ENCODE results near the gene B4GALT7.
A peak's percentile ranks its signal among the peaks of the same experiment; 100 is the strongest.
"Not testable (repeated sequence)": the region's sequence is repeated elsewhere in the genome, so short reads cannot be mapped to it uniquely, and the experiment has no call there.

B4GALT7 gene, protein sequence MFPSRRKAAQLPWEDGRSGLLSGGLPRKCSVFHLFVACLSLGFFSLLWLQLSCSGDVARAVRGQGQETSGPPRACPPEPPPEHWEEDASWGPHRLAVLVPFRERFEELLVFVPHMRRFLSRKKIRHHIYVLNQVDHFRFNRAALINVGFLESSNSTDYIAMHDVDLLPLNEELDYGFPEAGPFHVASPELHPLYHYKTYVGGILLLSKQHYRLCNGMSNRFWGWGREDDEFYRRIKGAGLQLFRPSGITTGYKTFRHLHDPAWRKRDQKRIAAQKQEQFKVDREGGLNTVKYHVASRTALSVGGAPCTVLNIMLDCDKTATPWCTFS

DNA sequence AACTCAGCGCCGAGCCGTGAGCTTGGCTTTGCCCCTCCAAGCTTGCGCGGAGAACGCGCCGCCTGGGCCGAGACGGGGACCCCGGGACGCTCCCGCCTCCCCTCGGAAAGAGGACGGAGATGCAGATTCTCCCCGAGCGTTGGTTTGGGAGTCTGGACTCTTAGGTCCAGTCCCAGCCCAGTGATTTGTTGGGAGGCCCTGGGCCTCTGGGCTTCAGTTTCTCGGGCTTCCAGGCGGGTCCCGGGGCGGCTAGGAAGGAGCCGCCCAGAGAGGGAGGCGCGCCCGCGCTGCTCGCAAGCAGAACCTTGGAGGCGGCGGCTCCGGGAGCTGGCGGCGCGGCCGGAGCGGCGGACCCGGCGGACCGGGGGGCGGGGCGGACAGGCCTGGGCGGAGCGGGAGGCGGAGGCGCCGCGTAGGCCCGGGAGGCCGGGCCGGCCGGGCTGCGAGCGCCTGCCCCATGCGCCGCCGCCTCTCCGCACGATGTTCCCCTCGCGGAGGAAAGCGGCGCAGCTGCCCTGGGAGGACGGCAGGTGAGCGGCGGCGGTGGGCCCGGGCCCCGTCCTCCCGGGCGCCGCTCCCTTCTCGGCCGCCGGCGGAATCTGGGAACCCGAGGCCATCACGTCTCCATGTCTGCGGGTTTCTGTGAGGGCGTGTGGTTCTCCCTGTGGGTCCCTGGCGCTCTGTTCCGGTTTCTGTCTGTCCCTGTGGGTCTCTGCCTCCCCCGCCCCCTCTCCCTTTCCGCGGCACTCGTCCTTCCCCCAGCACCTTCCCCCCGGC lies at the start of gene B4GALT7:
B4GALT7 (plus strand) TSS at position 402 of the 777 bp plus-strand sequence; CDS start at position 481, 79 bp downstream.
- DNase-seq (ENCODE audit: low read depth): peak; percentile 83

- DNase-seq (ENCODE audit: low read depth): peak; percentile 54
Observed at GRCh38 chr5:177552839-177553455, 47.0 kb upstream of the B4GALT7 start.

- peak; percentile 26 for DNase-seq (ENCODE audit: low read depth)
Observed at GRCh38 chr5:177553671-177554429, 46.1 kb upstream of the B4GALT7 start.

DNA sequence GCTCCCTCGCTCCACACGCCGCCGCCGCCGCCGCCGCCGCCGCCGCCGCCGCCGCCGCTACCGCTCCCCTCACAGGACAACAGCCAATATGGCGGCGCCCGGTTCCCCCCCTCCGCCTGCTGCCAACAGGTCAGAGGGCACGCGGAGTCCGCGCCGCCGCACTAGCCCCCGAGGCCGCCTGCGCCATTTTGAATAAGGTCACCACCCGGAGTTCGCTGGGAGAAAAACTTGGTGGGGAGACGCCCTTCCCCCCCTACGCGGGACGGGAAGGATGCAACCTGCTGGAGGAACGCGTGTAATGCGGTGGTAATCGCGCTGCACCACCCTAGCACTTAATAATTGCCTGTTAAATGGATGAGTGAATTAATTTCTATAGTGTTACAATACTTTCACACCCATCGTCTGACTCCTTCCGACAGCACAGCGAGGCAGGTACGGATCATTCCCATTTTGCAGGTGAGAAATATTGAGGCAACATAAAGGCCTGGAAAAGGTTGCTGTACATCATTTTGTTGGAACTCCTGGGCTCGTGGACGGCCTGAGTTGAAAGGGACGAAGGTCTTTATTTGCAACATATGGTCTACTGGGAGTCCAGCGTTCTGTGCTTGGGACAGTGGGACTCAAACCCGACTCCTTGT lies 45.3 kb upstream of the B4GALT7 start, which contains the start of gene FAM193B:
FAM193B (minus strand) TSS at position 90 of the 638 bp plus-strand sequence. CDS start 105 bp downstream, outside the sequence.
- DNase-seq (ENCODE audit: low read depth): peak; percentile 89

DNA sequence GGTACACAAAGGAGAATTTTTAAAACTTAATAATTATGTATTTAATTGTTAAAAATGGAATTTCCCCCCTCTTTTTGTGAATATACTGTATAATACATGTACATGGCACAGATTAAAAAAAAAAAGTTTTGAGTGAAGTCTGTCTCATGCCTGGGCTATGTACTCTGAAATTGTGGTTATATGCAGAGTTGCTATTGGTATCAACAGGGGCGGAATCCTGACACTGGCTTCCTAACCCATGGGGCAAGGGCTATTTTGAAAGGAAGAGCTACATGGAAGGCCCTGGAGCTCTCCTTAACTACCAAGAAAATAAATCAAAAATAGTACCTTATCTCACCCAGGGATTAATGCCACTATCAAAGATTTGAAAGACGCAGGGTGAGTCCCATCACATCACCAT lies 44.7 kb upstream of the B4GALT7 start:
- no peak for DNase-seq (ENCODE audit: low read depth)

DNA sequence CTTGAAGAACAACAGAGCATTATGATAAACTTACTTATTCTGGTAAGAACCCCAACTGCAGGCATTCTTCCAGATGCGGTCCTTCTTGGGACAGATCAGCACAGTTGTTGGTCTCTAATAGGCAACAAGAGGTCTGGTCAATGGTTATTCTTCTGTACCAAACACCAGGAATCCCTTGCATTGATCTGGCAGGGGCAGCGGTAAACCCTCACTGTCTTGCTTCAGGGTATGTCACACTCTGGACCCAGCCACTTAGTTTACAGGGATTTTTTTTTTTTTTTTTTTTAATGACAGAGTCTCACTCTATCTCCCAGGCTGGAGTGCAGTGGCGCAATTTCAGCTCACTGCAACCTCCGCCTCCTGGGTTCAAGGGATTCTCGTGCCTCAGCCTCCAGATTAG lies 44.3 kb upstream of the B4GALT7 start:
- DNase-seq (ENCODE audit: low read depth): no peak

- DNase-seq (ENCODE audit: low read depth): peak; percentile 71
Observed at GRCh38 chr5:177557041-177557647, 42.8 kb upstream of the B4GALT7 start.

DNA sequence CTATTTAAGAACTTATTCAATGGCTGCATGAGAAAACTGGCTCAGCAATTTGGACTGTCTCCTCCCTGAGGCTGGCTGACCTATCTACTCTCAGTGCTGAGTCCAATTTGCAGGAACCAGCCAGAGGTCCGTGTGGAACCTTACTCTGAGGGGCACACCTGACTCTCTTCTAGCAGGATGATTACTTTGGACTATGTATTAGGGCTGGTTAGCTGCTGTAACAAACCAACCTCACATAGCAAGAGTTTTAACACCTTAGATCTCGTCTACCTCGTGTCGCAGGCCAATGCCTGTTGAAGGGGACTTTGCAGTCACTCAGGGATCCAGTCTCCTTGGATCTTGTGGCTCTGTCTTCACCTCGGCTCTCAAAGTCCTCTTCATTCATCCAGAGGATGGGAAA lies 42.1 kb upstream of the B4GALT7 start:
- no peak for DNase-seq (ENCODE audit: low read depth)

DNA sequence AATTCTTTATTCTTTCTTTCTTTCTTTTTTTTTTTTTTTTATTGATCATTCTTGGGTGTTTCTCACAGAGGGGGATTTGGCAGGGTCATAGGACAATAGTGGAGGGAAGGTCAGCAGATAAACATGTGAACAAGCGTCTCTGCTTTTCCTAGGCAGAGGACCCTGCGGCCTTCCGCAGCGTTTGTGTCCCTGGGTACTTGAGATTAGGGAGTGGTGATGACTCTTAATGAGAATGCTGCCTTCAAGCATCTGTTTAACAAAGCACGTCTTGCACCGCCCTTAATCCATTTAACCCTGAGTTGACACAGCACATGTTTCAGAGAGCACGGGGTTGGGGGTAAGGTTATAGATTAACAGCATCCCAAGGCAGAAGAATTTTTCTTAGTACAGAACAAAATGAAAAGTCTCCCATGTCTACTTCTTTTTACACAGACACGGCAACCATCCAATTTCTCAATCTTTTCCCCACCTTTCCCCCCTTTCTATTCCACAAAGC lies 40.4 kb upstream of the B4GALT7 start:
- not testable (repeated sequence) for DNase-seq (ENCODE audit: low read depth)

GRCh38 chr5:177565046-177565445 lies 34.9 kb upstream of the B4GALT7 start:
- no peak for DNase-seq (ENCODE audit: low read depth)

- DNase-seq (ENCODE audit: low read depth): no peak
Observed at GRCh38 chr5:177568326-177568725, 31.6 kb upstream of the B4GALT7 start.

GRCh38 chr5:177569894-177570293 lies 30.0 kb upstream of the B4GALT7 start:
- no peak for DNase-seq (ENCODE audit: low read depth)

- no peak for DNase-seq (ENCODE audit: low read depth)
Observed at GRCh38 chr5:177575488-177575887, 24.4 kb upstream of the B4GALT7 start.

DNA sequence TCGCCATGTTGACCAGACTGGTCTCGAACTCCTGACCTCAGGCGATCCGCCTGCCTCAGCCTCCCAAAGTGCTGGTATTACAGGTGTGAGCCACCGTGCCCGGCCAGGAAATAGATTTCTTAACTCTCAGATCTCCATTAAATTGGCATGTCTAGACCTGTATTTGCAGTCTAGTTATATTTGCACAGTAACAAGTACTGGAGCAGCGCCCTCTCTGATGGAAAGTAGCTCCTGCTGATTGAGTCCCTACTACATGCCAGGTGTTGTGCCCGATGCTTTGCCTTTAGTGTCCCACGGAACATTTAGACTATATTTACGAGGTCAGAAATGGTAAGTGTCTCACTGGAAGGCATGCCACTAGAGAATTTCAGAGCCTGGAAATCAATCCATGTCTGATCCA lies 23.8 kb upstream of the B4GALT7 start:
- no peak for DNase-seq (ENCODE audit: low read depth)

DNA sequence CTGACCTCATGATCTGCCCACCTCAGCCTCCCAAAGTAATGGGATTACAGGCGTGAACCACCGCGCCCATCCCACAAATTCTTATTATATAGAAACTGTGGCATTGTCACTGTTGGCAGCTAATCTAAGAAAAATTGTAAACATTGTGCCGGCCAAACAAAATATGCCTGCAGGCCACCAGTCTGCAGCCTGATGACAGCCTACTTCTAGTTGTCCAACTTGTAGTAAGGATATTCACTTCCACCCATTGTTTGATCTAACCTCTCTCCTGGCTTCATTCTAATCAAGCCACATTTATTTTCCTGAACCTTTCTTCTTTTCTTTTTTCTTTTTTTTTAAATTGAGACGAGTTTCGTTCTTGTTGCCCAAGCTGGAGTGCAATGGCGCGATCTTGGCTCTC lies 21.6 kb upstream of the B4GALT7 start:
- no peak for DNase-seq (ENCODE audit: low read depth)

GRCh38 chr5:177588413-177588909 lies 11.5 kb upstream of the B4GALT7 start:
- DNase-seq (ENCODE audit: low read depth): no peak

DNA sequence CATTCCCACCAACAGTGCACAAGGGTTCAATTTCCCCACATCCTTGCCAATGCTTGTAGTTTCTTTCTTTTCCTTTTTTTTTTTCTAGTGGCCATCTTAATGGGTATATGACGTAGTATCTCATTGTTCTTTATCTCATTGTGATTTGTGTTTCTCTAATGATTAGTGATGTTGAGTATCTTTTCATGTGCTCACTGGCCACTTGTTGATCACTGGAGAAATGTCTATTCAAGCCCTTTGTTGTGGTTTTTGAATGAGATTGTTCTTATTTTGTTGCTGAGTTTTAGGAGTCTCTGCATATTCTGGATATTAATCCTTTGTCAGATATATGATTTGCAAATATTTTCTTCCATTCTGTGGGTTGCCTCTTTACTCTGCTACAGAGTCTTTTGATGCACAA lies 9.5 kb upstream of the B4GALT7 start:
- DNase-seq (ENCODE audit: low read depth): no peak

- no peak for DNase-seq (ENCODE audit: low read depth)
Observed at GRCh38 chr5:177591690-177592009, 8.3 kb upstream of the B4GALT7 start.

DNA sequence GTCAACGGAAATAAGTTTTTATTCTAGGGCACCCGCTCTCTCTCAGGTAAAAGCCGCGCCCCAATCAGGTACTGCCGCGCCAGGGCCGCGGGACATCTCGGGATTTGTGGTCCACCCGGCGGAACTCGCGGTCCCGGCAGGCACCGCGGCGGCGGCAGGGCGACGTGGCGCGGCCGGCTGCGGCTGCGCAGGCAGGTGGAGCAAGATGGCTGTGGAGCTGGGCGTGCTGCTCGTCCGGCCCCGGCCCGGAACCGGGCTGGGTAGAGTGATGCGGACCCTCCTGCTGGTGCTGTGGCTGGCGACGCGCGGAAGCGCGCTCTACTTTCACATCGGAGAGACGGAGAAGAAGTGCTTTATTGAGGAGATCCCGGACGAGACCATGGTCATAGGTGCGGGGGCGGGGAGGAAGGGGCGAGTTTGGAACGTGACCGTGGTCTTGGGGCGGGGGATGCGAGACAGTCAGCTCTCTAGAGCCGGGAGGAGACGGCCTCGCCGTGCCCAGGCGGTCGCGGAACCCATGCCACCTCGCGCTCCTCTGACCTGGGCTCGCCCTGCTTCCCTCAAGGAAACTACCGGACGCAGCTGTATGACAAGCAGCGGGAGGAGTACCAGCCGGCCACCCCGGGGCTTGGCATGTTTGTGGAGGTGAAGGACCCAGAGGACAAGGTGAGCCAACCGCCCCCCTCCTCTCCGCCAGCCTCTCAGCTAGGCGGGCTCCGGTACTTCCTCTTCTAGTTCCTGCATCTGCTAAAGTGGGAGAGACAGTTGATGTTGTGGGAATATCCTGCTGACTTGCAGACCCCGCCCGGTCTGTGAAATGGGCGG lies 7.7 kb upstream of the B4GALT7 start, which contains the start of gene TMED9:
TMED9 (plus strand) TSS at position 194 of the 825 bp plus-strand sequence; CDS start at position 206, 12 bp downstream.
- DNase-seq (ENCODE audit: low read depth): peak; percentile 87

DNA sequence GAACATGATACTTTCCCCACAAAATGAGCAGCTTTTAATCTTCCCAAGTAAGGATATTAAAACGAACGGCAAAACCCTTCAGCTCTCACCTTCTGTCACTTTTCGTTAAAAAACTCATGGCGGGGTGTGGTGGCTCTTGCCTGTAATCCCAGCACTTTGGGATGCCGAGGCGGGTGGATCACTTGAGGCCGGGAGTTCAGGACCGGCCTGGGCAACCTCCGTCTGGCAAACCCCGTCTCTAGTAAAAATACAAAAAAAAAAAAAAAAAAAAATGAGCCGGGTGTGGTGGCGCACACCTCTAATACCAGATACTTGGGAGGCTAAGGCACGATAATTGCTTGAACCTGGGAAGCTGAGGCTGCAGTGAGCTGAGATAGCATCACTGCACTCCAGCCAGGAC lies 7.0 kb upstream of the B4GALT7 start:
- no peak for DNase-seq (ENCODE audit: low read depth)
